T-helper 2 cell treated with Interferon-gamma antibody and Interleukin-4, amounts not matched to agents 100 ng/mL and 5 ng/mL, for 36 hours (primary cell): ENCODE measurements around the gene NIPAL4. TPM values are rescaled to one million over a fixed set of nuclear protein-coding genes. Genes with fewer than 3 reads are reported as not detected.

Experiments used
- intact Hi-C: fragments of 100-400 bp; cut with micrococcal nuclease; formaldehyde crosslinking; loops from one replicate; pipeline ENCODE4 v1.15.1; 2023
- total RNA-seq: library from RNA; stranded (reverse); gene quantifications from 2 replicates; pipeline ENCODE4 v1.2.3, GENCODE V29; 2022

NIPAL4 gene
- total RNA-seq, 1 donor from 2014 or later, result 0.48 TPM

- intact Hi-C loops, result no loop called here
These were observed 51.9 kb downstream of the NIPAL4 start for GRCh38 chr5:157511651-157512644.

DNA sequence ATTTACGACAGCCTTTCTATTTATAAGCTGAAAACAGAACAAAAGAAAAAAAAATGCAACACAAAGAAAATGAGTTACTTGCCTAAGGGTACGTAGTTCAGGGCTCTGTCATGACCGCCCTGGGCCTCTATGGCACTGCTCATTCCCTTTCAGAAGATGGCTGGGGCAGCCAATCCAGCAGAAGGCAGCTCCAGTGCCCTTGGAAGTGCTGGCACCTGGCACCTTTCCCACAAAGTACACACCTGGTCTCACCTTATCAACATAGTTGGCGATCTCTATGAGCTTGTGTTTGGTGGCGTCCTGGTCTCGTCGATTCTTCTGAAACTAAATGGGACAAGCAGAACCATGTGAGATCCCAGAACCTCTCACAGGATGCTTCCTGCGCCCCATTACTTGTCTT lies 53.2 kb downstream of the NIPAL4 start:
- intact Hi-C loops, result no loop called here

GRCh38 chr5:157514974-157515373 lies 55.0 kb downstream of the NIPAL4 start:
- intact Hi-C loops, result loop anchor here (5.0 kb wide), 1 partner anchor 202 kb away; no protein-coding TSS in a partner anchor

- intact Hi-C loops, result loop anchor here (5.0 kb wide), 1 partner anchor 201 kb away; no protein-coding TSS in a partner anchor
These were observed 56.0 kb downstream of the NIPAL4 start for GRCh38 chr5:157516006-157516405.

DNA sequence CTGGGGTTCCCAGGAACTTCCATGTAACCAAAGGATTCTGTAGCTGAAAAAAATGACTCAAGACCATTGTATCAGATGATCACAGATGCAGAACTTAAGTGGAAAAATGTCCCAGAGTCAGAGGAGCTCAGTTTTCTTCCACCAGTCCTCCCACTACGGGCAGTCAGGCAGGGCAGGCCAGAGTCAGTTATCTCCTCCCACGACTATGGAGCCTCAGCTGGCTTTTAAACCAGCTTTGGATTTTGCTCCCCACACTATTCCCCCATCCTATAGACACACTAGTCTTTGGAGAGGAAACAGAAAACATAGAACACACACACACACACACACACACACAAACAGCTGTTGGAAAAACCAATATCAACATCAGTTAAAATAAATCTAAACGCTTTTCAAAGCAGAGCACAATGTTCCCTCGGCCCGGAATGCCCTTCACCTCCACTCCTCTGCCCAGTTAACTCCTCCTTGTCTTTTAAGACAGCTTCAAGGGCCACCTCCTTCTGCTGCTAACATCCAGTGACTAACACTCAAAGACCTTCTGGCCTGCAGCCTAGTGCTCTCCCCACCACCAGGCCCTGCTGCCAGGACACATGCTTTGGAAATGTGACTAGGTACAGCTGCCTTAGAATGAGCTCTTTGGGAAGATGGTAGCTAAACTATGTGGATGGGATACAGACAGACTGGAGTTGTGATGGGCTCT lies 56.8 kb downstream of the NIPAL4 start:
- intact Hi-C loops, result loop anchor here (5.0 kb wide), 1 partner anchor 201 kb away; no protein-coding TSS in a partner anchor

DNA sequence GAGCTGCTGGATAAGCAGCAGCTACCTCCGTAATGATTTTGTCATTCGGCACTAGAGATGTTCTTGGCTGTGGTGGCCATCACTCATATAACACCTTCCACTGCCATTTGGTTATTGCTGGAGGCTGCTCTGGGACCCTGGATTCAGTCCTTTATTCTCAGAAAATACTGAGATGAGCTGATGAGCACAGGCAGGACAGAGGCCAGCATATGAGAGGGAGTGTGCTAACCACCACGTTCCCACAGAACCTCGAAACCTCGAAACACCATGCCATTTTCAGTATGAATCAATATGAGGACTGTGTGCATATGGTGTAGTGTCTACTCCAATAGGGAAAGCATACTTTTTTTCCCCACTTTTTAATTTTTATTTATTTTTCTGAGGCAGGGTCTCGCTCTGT lies 59.0 kb downstream of the NIPAL4 start:
- intact Hi-C loops, result loop anchor here (5.0 kb wide), 1 partner anchor 198 kb away; no protein-coding TSS in a partner anchor

DNA sequence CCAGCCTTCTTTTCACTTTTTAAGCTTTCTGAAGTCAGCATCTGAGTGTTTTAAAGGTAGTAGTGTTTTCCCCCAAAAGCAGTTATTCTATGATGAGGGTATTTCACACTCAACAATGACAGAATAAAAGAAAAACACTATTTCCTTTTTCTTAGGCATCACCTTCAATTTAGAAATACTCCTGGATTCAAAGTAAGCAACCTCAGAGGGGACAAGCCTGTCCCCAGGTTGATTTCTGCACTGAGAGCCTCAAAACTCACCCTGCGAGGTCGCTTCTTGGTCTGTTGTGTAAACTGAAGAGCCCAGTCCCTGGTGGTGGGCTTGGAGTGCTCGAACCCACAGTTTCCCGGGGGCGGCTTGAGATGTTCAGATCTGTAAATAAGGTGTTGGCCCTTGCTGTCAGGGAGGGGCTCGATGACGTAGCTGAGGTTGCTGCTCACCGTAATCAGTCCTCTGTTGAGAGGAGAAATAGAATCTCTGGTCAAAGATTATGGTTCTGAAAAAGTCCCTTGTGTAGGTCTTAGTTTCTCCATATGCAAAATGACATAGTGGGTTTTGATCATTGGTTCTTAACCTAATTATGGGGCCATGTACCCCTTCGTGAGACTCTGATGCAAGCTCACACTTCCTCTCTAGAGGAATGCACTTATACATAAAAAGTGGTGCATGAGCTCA lies 59.7 kb downstream of the NIPAL4 start:
- intact Hi-C loops, result loop anchor here (5.0 kb wide), 1 partner anchor 198 kb away; no protein-coding TSS in a partner anchor

GRCh38 chr5:157520911-157521703 lies 61.1 kb downstream of the NIPAL4 start:
- intact Hi-C loops, result no loop called here

GRCh38 chr5:157521704-157522029 lies 61.7 kb downstream of the NIPAL4 start:
- intact Hi-C loops, result no loop called here

DNA sequence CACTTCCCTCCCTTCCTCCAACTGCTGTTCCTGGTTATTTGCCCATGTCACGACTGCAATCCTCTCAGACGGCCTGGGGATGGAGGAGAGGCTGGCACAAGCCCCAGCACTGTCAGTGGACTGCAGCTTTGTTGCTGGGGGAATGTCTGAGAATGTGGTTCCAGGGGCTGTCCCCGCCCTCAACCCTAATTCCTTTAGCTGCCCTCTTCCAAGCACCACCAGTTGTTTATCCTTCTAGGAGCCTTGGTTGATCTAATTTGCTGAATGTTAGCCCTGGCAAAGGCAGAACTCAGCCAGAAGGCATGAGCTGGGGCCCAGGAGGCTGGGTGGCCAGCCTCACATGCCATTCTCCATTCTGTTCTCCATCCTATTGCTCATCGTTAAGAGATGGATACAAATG lies 64.0 kb downstream of the NIPAL4 start:
- intact Hi-C loops, result no loop called here

Other genes with a start within 250 kb of the NIPAL4 start
- 379 and 383 TPM in 2 replicates for gene CYFIP2, start 194.1 kb upstream of the NIPAL4 start, total RNA-seq
- 313 and 314 TPM in 2 replicates for gene ADAM19, start 115.6 kb downstream of the NIPAL4 start, total RNA-seq
- 0.11 and 0.16 TPM in 2 replicates for gene SOX30, start 192.2 kb downstream of the NIPAL4 start, total RNA-seq
- gene C5orf52, start 211.3 kb downstream of the NIPAL4 start, total RNA-seq, result not detected in 2 replicates